Measurements from ENCODE around the gene CEBPA.

DNA sequence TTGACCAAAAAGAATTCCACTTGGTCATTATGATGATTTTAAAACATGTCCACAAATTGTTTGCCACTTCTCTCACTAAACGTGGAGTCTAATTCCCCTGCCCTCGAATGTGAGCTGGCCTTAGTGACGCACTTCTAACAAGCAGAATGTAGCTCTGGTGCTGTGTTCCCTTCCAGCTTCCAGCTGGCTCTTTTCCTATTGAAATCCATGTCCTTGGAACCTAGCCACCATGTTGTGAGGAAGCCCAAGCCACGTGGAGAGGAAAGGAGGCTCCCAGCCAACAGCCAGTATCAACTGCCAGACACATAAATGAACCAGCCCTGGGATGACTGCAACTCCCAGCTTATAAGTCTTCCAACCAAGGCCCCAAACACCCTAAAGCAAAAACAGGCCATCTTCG, 23.6 kb upstream of the CEBPA start:
- TF ChIP-seq CTCF (IDR thresholded peaks at IDR 0.05) (no peak), POLR2A (IDR thresholded peaks at IDR 0.05) (no peak)
